GM12873 (cell line): Measurements from ENCODE around the gene RNF181.

ENCODE experiments used
- TF ChIP-seq, protein P1 (sequence below): IDR thresholded peaks from 2 replicates; pipeline ENCODE4 v1.5.1; 2012; ENCODE audit warnings: low read depth, mild to moderate bottlenecking, moderate library complexity, low read length, control low read depth; ENCODE audit not compliant: insufficient read depth; ENCODE audit errors: missing control alignments

RNF181 gene

DNA sequence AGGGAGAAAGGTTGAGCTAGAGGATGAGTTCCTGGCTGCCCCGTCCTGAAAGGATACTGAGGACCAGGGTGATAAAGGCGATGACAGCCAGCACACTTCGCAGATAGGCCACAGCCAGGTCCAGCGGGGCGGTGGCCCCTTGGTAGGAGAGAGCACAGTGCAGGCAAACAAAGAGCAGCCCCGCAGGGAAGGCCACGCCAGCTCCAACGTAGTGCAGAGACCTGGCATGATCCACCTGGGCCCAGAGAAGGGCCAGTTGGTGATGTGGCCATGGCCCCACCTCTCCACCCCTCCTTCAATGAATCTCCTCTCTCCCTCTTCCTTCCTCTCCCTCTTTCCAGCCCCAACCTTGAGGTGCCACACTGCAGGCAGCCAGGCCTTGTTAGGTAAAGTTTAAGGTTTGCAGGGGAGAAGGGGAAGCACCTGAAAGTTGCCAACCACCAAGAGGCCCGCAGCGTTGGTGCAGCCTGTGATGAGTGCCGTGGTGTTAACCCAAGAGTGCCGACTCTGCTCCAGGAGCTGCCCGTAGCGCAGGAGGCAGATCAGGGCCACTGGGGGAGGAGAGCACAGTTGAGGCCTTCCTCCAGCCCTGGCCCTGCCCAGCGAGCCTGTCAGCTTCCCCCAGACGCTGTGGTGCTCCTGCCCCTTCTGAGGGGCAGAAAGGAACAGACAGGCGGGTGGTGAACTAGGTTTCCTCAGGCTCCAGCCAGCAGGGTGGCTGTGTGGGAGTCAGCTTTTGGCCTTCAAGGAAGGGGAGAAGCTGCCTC is 4.1 kb downstream of the RNF181 start:
- TF ChIP-seq, protein P1, sequence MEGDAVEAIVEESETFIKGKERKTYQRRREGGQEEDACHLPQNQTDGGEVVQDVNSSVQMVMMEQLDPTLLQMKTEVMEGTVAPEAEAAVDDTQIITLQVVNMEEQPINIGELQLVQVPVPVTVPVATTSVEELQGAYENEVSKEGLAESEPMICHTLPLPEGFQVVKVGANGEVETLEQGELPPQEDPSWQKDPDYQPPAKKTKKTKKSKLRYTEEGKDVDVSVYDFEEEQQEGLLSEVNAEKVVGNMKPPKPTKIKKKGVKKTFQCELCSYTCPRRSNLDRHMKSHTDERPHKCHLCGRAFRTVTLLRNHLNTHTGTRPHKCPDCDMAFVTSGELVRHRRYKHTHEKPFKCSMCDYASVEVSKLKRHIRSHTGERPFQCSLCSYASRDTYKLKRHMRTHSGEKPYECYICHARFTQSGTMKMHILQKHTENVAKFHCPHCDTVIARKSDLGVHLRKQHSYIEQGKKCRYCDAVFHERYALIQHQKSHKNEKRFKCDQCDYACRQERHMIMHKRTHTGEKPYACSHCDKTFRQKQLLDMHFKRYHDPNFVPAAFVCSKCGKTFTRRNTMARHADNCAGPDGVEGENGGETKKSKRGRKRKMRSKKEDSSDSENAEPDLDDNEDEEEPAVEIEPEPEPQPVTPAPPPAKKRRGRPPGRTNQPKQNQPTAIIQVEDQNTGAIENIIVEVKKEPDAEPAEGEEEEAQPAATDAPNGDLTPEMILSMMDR, result no peak

DNA sequence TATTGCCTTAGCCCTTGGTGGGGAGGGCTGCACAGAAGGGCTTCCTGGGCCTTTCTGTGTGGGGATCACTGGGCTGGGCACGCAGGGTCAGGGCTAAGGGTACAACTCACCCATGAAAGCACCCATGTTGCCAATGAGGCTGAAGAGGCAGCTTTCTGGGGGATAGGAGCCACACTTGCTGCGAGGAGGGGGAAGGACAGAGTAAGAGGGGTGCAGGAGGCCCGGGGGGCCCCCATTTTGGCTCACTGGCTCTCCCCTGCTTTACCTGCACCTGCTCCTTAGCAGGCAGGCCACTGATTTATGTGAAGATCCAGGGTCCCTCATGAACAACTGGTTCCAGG is 4.7 kb downstream of the RNF181 start:
- TF ChIP-seq, protein P1, result no peak

DNA sequence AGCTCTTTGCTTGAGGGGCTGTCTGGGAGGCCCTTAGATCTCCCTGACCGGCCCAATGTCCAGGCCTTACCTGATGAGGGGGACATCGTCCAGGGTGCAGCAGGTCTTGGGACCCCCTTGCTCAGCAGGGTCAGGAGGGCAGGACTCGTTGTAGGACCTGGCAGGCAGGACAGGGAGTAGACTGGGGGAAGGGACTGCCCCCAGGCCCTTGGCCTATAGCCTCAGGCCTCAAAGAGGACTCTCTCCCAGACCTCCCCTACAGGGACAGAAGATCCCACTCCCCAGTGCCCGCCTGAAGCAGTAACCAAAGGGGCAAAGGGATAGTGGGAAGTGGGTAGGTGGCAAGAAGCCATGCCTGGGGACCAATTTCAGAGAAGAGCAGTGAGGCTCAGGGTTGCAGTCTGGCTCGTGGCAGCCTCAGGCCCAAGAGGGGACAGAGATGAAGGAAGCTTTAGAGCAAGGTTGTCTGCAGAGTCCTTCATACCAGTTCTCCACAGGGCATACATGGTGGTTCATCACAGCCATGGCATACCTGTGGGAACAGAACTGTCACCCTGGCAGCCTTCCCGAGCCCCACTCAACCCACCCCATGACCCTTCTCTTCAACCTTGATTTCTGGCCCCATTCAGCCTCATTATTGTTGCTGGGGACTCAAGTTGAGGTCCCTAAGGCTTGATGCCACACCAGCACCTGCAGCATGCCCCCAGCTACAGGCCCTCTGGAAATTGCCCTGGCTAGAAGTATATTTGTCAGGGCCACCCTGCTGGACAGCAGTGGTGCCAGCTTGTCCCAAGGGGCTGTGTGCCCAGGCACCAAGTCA is 5.6 kb downstream of the RNF181 start:
- TF ChIP-seq, protein P1, result no peak

DNA sequence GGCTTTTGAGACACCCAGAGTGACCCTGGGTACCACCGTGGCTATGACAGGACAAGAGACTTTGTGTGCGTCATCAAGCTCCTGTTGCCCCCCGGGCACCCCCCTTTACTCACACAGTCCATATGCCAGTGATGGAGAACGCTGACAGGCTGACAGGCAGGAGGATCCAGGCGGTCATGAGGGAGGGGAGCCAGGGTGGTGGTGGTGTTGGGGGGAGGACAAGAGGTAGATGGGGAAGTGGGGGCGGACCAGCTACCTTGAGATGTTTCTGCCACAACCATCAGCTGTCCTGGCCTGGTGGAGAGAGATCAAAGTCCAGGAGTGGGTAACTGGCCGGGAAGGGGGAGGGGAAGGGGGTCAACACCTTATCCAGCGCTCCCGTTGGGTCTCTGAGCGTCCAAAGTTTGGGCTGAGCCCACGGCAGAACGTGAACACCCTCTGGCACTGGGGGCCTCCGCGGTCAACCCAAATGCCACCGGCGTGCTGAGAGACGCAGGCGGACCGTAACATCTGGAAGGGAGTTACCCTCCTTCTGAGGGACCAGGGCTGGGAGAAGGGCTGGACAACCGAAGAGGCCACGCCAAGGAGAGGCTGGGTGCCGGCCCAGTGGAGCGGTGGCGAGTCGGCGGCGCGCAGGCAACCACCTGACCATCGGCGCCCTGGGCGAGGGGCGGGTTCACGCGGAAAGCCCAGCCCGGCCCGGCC is 6.4 kb downstream of the RNF181 start:
- TF ChIP-seq, protein P1, result no peak

DNA sequence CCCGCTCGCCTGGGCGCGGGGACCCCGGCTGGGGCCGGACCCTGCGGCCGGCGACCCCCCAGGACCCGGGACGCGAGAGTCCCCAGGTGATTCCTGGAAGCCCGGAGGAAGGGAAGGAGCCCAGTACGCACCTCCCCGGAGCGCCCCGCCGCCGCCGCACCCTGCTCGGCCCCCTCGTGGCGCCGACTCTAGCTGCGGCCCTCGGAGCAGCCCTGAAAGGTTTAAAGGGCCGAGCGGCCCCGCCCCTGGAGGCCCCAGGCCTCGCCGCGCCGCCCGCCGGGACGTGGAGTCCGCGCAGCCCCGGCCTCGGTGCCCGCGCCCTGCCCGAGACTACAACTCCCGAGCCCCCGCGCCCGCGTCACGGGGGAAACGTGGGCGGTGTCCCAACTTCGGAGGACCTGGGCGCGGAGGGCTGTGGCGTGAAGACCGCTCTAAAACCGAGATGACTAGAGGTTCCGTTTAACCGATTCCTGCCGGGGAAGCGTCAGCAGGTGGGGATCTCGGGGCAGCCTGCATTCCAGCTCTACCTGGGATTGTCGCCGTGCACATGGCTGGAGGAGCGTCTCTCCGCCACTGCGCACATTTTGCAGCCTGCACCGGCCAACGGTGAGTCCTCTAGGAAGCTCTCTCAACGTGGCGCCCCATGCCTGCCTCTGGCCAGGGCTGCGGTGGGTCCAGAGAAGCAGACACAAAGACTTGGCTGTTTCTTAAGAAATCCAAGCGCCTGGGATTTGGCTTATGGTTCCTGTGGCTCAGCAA is 7.1 kb downstream of the RNF181 start, which contains the start of gene TMEM150A:
Gene TMEM150A, minus strand, starts transcription at position 223 of the 759 bp plus-strand sequence. CDS start 750 bp downstream, outside the sequence.
- TF ChIP-seq, protein P1, result peak; percentile 39

DNA sequence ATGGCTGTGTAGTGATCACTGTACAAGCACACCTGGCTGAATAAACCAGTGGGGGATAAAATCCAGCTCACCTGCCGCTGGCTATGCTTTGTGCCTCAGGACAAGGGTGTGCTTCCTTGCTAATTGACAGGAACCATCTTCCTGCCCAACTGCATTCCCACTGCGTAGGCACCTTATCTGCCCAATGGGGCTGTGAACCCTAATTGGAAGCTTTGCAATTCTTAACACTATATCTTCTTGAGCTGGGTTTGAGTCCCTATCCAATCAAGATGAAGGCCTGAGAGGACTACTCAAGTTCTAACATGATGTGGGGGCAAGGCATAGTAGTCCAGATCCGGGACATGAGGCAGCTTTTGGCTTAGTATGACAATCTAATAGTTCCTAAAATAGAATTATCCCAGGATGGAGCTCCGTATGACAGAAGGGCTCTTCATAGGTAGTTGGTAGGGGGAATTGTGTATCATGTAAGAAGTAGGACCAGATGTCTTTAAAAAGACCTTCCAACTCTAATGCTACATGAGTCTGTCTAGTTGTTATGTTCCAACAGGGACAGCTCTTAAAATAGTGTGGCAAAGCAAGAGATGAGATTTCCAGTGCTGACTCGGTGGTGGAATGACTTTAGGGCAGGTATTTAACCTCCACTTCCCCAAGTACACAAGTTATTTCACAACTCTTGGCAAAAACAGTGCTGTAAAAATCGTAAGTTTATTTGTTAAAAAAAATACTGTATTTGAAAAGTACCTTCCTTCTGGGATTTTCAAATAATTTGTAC is 9.2 kb downstream of the RNF181 start:
- TF ChIP-seq, protein P1, result no peak
